IMR-90 (cell line): ENCODE measurements around the gene DISP2. TPM values are rescaled to one million over a fixed set of nuclear protein-coding genes. Genes with fewer than 3 reads are reported as not detected.

Source experiments
- ATAC-seq: fragments of 200-7000 bp; cut with Tn5 transposase; 2 replicates; pipeline ENCODE4 v1.9.1; 2020; ENCODE audit warnings: low read depth, mild to moderate bottlenecking, moderate library complexity
- BruUV-seq: library from RNA; stranded (reverse); fragments of 400-500 nt; replicated peaks from 2 replicates; lab custom pipeline; 2021; lab: Mats Ljungman, UMichigan
- CTCF ChIA-PET: fragments of 300-600 bp; formaldehyde crosslinking; extraction: SDS; loops from one replicate; lab custom pipeline; 2021; ENCODE audit warnings: antibody characterized with exemption; lab: Yijun Ruan, JAX
- POLR2A ChIA-PET: fragments of 300-600 bp; sonication (Branson Sonifier 250); formaldehyde crosslinking; loops from one replicate; lab custom pipeline; 2022; ENCODE audit warnings: antibody characterized with exemption; ENCODE audit not compliant: unreplicated experiment; lab: Charles Lee
- DNase-seq: peaks from one replicate; pipeline ENCODE4 v3.0.0; 2013
- H2AFZ ChIP-seq: replicated peaks from 2 replicates; pipeline ENCODE3; 2013; ENCODE audit warnings: low read length, mild to moderate bottlenecking; ENCODE audit not compliant: poor library complexity
- H2AK5ac ChIP-seq: 2 replicates; pipeline ENCODE4 v1.6.1; 2013; ENCODE audit warnings: low read depth, low read length, inconsistent platforms
- H2AK9ac ChIP-seq: replicated peaks from 2 replicates; pipeline ENCODE3; 2013; ENCODE audit warnings: mild to moderate bottlenecking, low read depth, low read length, moderate library complexity; ENCODE audit not compliant: poor library complexity
- H2BK120ac ChIP-seq: 2 replicates; pipeline ENCODE4 v1.6.1; 2013; ENCODE audit warnings: low read depth, low read length, inconsistent platforms
- H2BK15ac ChIP-seq: 3 replicates; pipeline ENCODE4 v1.6.1; 2013; ENCODE audit warnings: low read depth, low read length, inconsistent platforms
- H2BK20ac ChIP-seq: 2 replicates; pipeline ENCODE4 v1.6.1; 2013; ENCODE audit warnings: low read depth, mild to moderate bottlenecking, inconsistent platforms, low read length, moderate library complexity
- H2BK5ac ChIP-seq: 2 replicates; pipeline ENCODE4 v1.6.1; 2013; ENCODE audit warnings: mild to moderate bottlenecking, low read depth, low read length, inconsistent platforms; ENCODE audit not compliant: poor library complexity, severe bottlenecking
- H3K14ac ChIP-seq: replicated peaks from 2 replicates; pipeline ENCODE4 v1.6.1; 2013; ENCODE audit warnings: low read depth, low read length, inconsistent platforms
- H3K18ac ChIP-seq: 2 replicates; pipeline ENCODE4 v1.6.1; 2013; ENCODE audit warnings: low read depth, low read length, control low read depth
- H3K23ac ChIP-seq: 2 replicates; pipeline ENCODE4 v1.6.1; 2013; ENCODE audit warnings: low read depth, low read length, inconsistent platforms
- H3K27ac ChIP-seq: 2 replicates; pipeline ENCODE4 v1.5.1; 2013; ENCODE audit warnings: mild to moderate bottlenecking, control low read depth, low read length; ENCODE audit not compliant: insufficient read depth
- H3K27me3 ChIP-seq: 2 replicates; pipeline ENCODE4 v1.6.1; 2013; ENCODE audit warnings: low read length; ENCODE audit not compliant: control insufficient read depth, insufficient read depth
- H3K36me3 ChIP-seq: 2 replicates; pipeline ENCODE4 v1.6.1; 2013; ENCODE audit warnings: low read length, mixed read lengths; ENCODE audit not compliant: control insufficient read depth, insufficient read depth
- H3K4ac ChIP-seq: 2 replicates; pipeline ENCODE4 v1.6.1; 2013; ENCODE audit warnings: low read depth, low read length, inconsistent platforms
- H3K4me1 ChIP-seq: 2 replicates; pipeline ENCODE4 v1.6.1; 2013; ENCODE audit warnings: low read length, mixed read lengths; ENCODE audit not compliant: control insufficient read depth, insufficient read depth
- H3K4me2 ChIP-seq: 2 replicates; pipeline ENCODE4 v1.6.1; 2013; ENCODE audit warnings: low read depth, mild to moderate bottlenecking, control low read depth, low read length, moderate library complexity
- H3K4me3 ChIP-seq: 2 replicates; pipeline ENCODE4 v1.5.1; 2013; ENCODE audit warnings: low read depth, mild to moderate bottlenecking, control low read depth, low read length, moderate library complexity; ENCODE audit not compliant: insufficient read depth
- H3K56ac ChIP-seq: 2 replicates; pipeline ENCODE4 v1.6.1; 2013; ENCODE audit warnings: low read length, inconsistent platforms; ENCODE audit not compliant: insufficient read depth; ENCODE audit errors: extremely low read depth
- H3K79me1 ChIP-seq, 2 experiments: 2 replicates each; pipeline ENCODE4 v1.6.1; 2013; ENCODE audit warnings: low read length in 2 of 2, inconsistent platforms in 1 of 2, low read depth in 1 of 2
- H3K9ac ChIP-seq: 2 replicates; pipeline ENCODE4 v1.6.1; 2013; ENCODE audit warnings: low read depth, low read length, control low read depth
- H3K9me1 ChIP-seq: 2 replicates; pipeline ENCODE4 v1.6.1; 2013; ENCODE audit warnings: low read length, inconsistent platforms; ENCODE audit not compliant: insufficient read depth
- H3K9me3 ChIP-seq: 2 replicates; pipeline ENCODE4 v1.6.1; 2013; ENCODE audit warnings: low read length; ENCODE audit not compliant: control insufficient read depth, insufficient read depth
- H4K20me1 ChIP-seq: 2 replicates; pipeline ENCODE4 v1.6.1; 2013; ENCODE audit warnings: low read length, inconsistent platforms; ENCODE audit not compliant: insufficient read depth
- H4K5ac ChIP-seq: 2 replicates; pipeline ENCODE4 v1.6.1; 2013; ENCODE audit warnings: mild to moderate bottlenecking, low read depth, low read length, control low read depth
- H4K8ac ChIP-seq, 2 experiments: 2 replicates each; pipeline ENCODE4 v1.6.1; 2013; ENCODE audit warnings: low read depth in 2 of 2, low read length in 2 of 2, control low read depth in 1 of 2, inconsistent platforms in 1 of 2
- H4K91ac ChIP-seq: 2 replicates; pipeline ENCODE4 v1.6.1; 2013; ENCODE audit warnings: low read depth, low read length, inconsistent platforms; ENCODE audit not compliant: insufficient read depth
- BHLHE40 ChIP-seq: fragments of 150-350 bp; IDR thresholded peaks from 2 replicates; pipeline ENCODE4 v1.6.1; 2016; ENCODE audit warnings: mild to moderate bottlenecking, low read depth, low read length
- CEBPB ChIP-seq: IDR thresholded peaks from 2 replicates; pipeline ENCODE4 v1.6.1; 2012; ENCODE audit warnings: low read depth, low read length, improper control_type of control experiment
- CHD1 ChIP-seq: IDR thresholded peaks from 2 replicates; pipeline ENCODE4 v1.6.1; 2012; ENCODE audit warnings: low read depth, low read length, improper control_type of control experiment
- CTCF ChIP-seq: conservative IDR thresholded peaks from 2 replicates; pipeline ENCODE4 v1.5.1; 2012; ENCODE audit warnings: mild to moderate bottlenecking, low read depth, low read length, improper control_type of control experiment
- ELK1 ChIP-seq: fragments of 150-350 bp; IDR thresholded peaks from 2 replicates; pipeline ENCODE4 v1.6.1; 2016; ENCODE audit warnings: low read depth, mild to moderate bottlenecking, low read length, moderate library complexity, borderline replicate concordance
- FOS ChIP-seq: fragments of 150-350 bp; IDR thresholded peaks from 2 replicates; pipeline ENCODE4 v1.6.1; 2016; ENCODE audit warnings: low read depth, low read length
- MAFK ChIP-seq: IDR thresholded peaks from 2 replicates; pipeline ENCODE4 v1.6.1; 2012; ENCODE audit warnings: low read depth, low read length, improper control_type of control experiment
- MAZ ChIP-seq: IDR thresholded peaks from 2 replicates; pipeline ENCODE4 v1.6.1; 2012; ENCODE audit warnings: low read depth, mild to moderate bottlenecking, low read length, improper control_type of control experiment, moderate library complexity, borderline replicate concordance
- MXI1 ChIP-seq: IDR thresholded peaks from 2 replicates; pipeline ENCODE4 v1.6.1; 2012; ENCODE audit warnings: low read depth, mild to moderate bottlenecking, low read length, moderate library complexity, borderline replicate concordance
- NFE2L2 ChIP-seq: fragments of 150-350 bp; IDR thresholded peaks from 2 replicates; pipeline ENCODE4 v1.6.1; 2016; ENCODE audit warnings: low read depth, mild to moderate bottlenecking, low read length
- POLR2A ChIP-seq: IDR thresholded peaks from 2 replicates; pipeline ENCODE4 v1.6.1; 2012; ENCODE audit warnings: mild to moderate bottlenecking, low read depth, low read length
- RAD21 ChIP-seq: IDR thresholded peaks from 2 replicates; pipeline ENCODE4 v1.6.1; 2012; ENCODE audit warnings: low read length, improper control_type of control experiment
- RFX5 ChIP-seq: IDR thresholded peaks from 2 replicates; pipeline ENCODE4 v1.8.0; 2012; ENCODE audit warnings: low read depth, mild to moderate bottlenecking, low read length, moderate library complexity
- SMC3 ChIP-seq: fragments of 150-350 bp; IDR thresholded peaks from 2 replicates; pipeline ENCODE4 v1.6.1; 2016; ENCODE audit warnings: low read depth, mild to moderate bottlenecking, antibody characterized with exemption, low read length, moderate library complexity
- WGBS, 2 experiments: methylation state at CpG; one replicate each; pipeline versions ENCODE4 v1.1.5 to v1.1.7; 2013; ENCODE audit warnings: missing lambda C conversion rate in 2 of 2; ENCODE audit not compliant: insufficient read length in 1 of 2; ENCODE audit errors: extremely low coverage in 2 of 2; 5-methylcytosine and 5-hydroxymethylcytosine counted together
- dilution Hi-C: fragments of 300-500 bp; cut with HindIII; formaldehyde crosslinking; loops from one replicate; pipeline ENCODE4 v1.14.3; 2018; ENCODE audit warnings: low sequenced_read_pairs; ENCODE audit not compliant: unreplicated experiment
- in situ Hi-C: fragments of 300-500 bp; cut with MboI; formaldehyde crosslinking; loops from 3 replicates; pipeline ENCODE4 v1.14.3; 2019; ENCODE audit warnings: low sequenced_read_pairs, inconsistent platforms, mixed read lengths
- intact Hi-C: fragments of 100-400 bp; cut with micrococcal nuclease; formaldehyde crosslinking; loops from 2 replicates; pipeline ENCODE4 v1.10.0; 2022
- polyA plus RNA-seq, 3 experiments: library from polyadenylated mRNA; depleted of rRNA; stranded (reverse); fragments of >200 nt; gene quantifications; 2 replicates each; pipeline ENCODE4 v1.2.3, GENCODE V29; 2012; ENCODE audit warnings: low replicate concordance in 1 of 3
- total RNA-seq: library from RNA; depleted of rRNA; stranded (reverse); fragments of >200 nt; gene quantifications from 2 replicates; pipeline ENCODE4 v1.2.3, GENCODE V29; 2012

Gene DISP2
- total and polyA plus RNA-seq, 2 of the 4 experiments (the other 2 are of a cell fraction), result 0.34 to 0.36 TPM

- H3K27me3 ChIP-seq, result no peaks in the 10 kb centered on the region
- peak overlapping the region; percentile 94 for H4K5ac ChIP-seq
- in situ Hi-C loops, result no loop called here
- peak overlapping the region; percentile 45 for H3K4me3 ChIP-seq
- H4K8ac ChIP-seq, result peak overlapping the region; percentile 93 to 97
- peak overlapping the region; percentile 77 for H2AFZ ChIP-seq
- intact Hi-C loops, result no loop called here
- peak overlapping the region; percentile 92 for H2BK20ac ChIP-seq
- H3K56ac ChIP-seq, result peak overlapping the region; percentile 99
- peak overlapping the region; percentile 81 for H3K9ac ChIP-seq
- peaks cover 39% of the 10 kb centered on the region for H3K4me1 ChIP-seq
- TF ChIP-seq POLR2A, result no peak
- TF ChIP-seq MXI1, result no peak
- 0 out of 2 replicates have a peak, but pooled peaks have one; percentile 21 for TF ChIP-seq CTCF
- TF ChIP-seq BHLHE40, result no peak
- no peak for TF ChIP-seq FOS
- TF ChIP-seq CEBPB, result no peak
- no peak for TF ChIP-seq MAZ
- TF ChIP-seq CHD1, result no peak
- TF ChIP-seq MAFK, result no peak
- TF ChIP-seq SMC3, result no peak
- peak; percentile 31; the same call in 1 of the 2 replicates for TF ChIP-seq RAD21
- no peak for TF ChIP-seq NFE2L2
- TF ChIP-seq RFX5, result no peak
- TF ChIP-seq ELK1, result no peak
- CTCF ChIA-PET, result interaction anchor here (0.7 to 1.4 kb wide), 5 partner anchors 11 to 122 kb away, joined by 3 to 5 read pairs (median 3); partner anchors contain the start of gene INAFM2
- POLR2A ChIA-PET, result interaction anchor here (0.9 to 3.3 kb wide), 4 partner anchors 8 to 17 kb away, joined by 3 to 20 read pairs (median 6); no protein-coding TSS in a partner anchor
- no peaks in the 10 kb centered on the region for H3K9me3 ChIP-seq
- H3K18ac ChIP-seq, result peak overlapping the region; percentile 85
- dilution Hi-C loops, result no loop called here
- DNase-seq (no peak), ATAC-seq (no peak)
- H3K23ac ChIP-seq, result peak overlapping the region; percentile 99
- peak overlapping the region; percentile 98 for H2BK120ac ChIP-seq
- peak overlapping the region; percentile 100 for H2AK9ac ChIP-seq
- H4K91ac ChIP-seq, result peak overlapping the region; percentile 99
- H3K27ac ChIP-seq, result peak overlapping the region; percentile 97
- peak overlapping the region; percentile 100 for H2AK5ac ChIP-seq
- peak overlapping the region; percentile 97 for H2BK5ac ChIP-seq
- H3K4ac ChIP-seq, result peak overlapping the region; percentile 100
- peak overlapping the region; percentile 89; the same call in 2 of the 3 replicates for H2BK15ac ChIP-seq
- H3K36me3 ChIP-seq, result peaks cover 18% of the 10 kb centered on the region
- WGBS, 2 experiments, result 76% methylated on average over 5 of the region's 7 CpGs; no CpG with 5 or more reads in 1 of the 2 experiments
- BruUV-seq, result no TSS peak
- peaks cover 25% of the 10 kb centered on the region for H3K9me1 ChIP-seq
- peak overlapping the region; percentile 92 for H3K4me2 ChIP-seq
- no peaks in the 10 kb centered on the region for H4K20me1 ChIP-seq
- peak overlapping the region; percentile 98 for H3K14ac ChIP-seq
- H3K79me1 ChIP-seq, result peaks cover 27 to 53% of the 10 kb centered on the region in 2 experiments; a peak in 3 of 4 replicates
Measured at GRCh38 chr15:40339621-40339945, 18.4 kb upstream of the DISP2 start.
